SK-N-MC (cell line): ENCODE measurements around the gene ZNF410.

Experiments
- EZH2 ChIP-seq: fragments of 200-600 bp; sonication (generic); IDR thresholded peaks from one replicate; pipeline ENCODE4 v1.6.1; 2017; ENCODE audit warnings: antibody characterized with exemption
- FOXP2 ChIP-seq: optimal IDR thresholded peaks from 2 replicates; pipeline ENCODE3; 2011; ENCODE audit warnings: mild to moderate bottlenecking, moderate library complexity; ENCODE audit not compliant: insufficient read depth; ENCODE audit errors: extremely low read length, control extremely low read depth
- POLR2AphosphoS5 ChIP-seq: IDR thresholded peaks from 2 replicates; pipeline ENCODE4 v1.6.1; 2012; ENCODE audit warnings: mild to moderate bottlenecking, low read depth, low read length, borderline replicate concordance

- no peak for TF ChIP-seq EZH2
- no peak for TF ChIP-seq POLR2AphosphoS5
- no peak for TF ChIP-seq FOXP2
Observed at GRCh38 chr14:73958591-73958990, 71.9 kb downstream of the ZNF410 start.
